Globus pallidus (tissue), 1 donor: ENCODE measurements around the gene TAOK2.
"Not testable (repeated sequence)": the region's sequence is repeated elsewhere in the genome, so short reads cannot be mapped to it uniquely, and the experiment has no call there.

Experiments
- DNase-seq: peaks from one replicate; pipeline ENCODE4 v3.0.0-alpha.2; 2015; ENCODE audit warnings: low spot score

Gene TAOK2

DNA sequence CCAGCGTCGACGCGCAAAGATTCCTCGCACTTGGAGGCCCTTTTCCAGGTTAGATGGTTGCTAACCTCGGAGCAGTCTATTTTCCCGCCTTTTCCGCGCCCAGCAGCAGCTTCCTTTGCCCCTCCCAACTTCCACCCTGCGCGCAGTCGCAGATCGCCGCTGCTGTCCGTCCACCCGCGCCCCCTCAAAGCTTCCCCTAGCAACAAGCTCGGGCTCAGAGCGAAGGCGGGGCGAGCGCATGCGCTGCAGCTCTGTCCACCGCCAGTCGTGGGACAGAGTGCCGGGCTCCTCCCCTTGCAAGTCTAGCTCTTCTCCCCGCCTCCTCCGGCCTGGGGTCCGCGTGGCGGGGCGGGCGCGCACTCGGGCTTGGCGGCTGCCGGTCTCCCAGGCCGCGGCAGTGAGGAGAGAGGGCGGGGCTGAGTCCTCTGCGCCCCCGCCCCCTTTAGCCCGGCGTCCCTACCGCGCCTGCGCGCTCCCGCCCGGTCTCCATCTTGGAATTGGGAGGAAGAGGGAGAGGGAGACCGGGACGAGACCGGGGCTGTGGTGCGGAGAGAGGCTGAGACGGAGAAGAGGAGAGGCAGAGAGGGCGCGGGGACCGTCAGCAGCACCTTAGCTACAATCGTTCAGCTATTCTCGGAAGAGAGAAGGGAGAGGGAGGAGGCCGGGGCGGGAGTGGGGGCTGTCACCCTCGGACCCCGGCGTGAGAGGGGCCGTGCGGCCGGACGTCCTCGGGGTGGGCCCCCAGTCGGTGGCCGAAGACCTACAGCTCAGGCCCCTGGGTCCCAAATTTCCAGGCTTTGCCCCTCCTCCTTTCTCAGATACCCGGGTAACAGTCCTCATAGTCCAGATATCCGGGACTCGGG lies at the start of gene TAOK2:
Gene TAOK2, plus strand, starts transcription at position 485 of the 863 bp plus-strand sequence. CDS start 3,905 bp downstream, outside the sequence.
- peak; percentile 99 for DNase-seq

DNA sequence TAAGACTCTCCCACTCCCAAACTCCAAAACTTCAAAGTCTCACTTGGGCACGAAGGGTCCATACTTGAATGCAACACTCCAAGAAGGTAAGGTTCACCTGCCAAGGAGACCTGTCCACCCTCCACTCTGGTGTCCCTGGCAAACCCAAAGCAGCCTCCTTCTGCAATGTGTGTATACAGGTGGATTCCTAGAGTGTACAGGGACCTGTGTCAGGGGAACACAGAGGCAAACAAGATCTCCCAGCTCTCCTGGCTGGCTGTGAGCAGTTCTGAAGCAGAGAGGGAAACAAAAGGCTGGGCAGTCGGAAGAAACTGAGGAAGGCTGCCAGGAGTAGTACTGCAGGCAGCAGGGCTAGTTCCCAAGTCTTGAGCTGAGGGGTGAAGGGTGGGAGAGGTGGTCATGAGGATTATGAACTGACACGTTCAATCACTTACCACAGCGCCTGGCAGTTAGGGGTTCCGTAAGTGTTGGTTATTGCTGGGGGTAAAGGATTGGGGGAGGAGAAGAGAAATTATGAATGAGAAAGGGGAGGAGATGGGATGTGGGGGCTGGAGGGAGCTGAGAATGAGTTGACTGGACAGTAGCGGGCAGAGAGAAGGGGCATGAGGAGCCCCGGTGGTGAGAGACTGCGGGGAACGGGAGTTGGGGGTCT lies 48.4 kb upstream of the TAOK2 start:
- peak; percentile 41 for DNase-seq

DNA sequence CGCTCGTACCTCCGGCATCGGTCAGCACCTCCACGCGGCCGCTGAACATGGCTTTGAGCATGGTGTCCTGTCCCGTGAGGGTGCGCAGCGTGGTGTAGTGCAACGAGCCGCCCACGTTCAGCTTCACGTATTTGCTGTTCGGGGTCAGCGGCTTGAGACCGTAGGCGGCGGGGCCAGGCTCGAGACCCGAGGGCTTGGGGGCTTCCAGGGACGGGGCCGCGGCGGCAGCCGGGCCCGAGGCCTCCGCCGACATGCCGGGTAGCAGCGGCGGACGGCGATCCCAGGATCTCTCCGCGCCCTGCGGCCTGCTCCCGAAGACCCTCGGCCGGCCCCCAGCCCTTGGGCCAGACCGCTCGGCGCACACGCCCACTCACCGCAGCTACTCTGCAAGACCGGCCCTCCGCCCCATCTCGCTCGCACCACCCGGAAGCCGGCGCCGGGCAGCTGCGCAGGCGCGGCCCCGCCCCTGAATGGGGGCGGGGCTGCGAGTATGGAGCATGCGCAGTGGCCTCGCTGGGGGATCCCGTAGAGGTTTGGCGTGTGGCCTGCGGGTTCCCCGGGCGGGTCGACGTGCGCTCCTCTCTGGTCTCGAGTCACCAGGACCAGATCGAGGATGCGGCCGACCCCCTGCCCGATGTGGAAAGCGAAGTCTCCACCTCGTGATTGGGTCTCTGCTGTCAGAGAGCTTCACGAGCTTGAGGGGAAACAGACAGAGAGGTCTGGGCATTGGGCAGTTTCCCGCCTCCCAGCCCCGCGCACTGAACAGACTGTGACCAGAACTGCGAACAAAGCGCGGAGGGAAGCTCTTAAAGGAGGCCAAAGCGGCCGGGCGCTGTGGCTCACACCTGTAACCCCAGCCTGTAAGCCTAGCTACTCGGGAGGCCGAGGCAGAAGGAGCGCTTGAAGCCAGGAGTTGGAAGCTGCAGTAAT lies 47.6 kb upstream of the TAOK2 start, which contains the start of gene KCTD13:
Gene KCTD13, minus strand, starts transcription at position 446 of the 930 bp plus-strand sequence. Its CDS starts 193 bp downstream, at position 253.
- peak; percentile 84 for DNase-seq

DNA sequence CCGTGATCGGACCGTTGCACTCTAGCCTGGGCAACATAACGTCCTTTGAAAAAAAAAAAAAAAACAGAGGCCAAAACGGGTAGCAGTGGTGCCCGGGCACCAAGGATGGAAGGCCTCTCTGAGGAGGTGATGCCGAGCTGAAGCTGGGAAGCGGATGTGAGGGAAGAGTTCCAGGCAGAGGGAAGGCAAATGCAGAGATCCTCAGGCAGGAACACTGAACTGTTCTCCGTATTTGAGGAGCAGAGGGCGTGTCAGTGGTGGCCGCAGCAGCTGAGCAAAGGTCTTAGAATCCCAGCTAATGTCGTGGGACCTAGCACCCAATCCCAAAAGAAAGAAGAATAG lies 47.0 kb upstream of the TAOK2 start:
- DNase-seq = no peak

DNA sequence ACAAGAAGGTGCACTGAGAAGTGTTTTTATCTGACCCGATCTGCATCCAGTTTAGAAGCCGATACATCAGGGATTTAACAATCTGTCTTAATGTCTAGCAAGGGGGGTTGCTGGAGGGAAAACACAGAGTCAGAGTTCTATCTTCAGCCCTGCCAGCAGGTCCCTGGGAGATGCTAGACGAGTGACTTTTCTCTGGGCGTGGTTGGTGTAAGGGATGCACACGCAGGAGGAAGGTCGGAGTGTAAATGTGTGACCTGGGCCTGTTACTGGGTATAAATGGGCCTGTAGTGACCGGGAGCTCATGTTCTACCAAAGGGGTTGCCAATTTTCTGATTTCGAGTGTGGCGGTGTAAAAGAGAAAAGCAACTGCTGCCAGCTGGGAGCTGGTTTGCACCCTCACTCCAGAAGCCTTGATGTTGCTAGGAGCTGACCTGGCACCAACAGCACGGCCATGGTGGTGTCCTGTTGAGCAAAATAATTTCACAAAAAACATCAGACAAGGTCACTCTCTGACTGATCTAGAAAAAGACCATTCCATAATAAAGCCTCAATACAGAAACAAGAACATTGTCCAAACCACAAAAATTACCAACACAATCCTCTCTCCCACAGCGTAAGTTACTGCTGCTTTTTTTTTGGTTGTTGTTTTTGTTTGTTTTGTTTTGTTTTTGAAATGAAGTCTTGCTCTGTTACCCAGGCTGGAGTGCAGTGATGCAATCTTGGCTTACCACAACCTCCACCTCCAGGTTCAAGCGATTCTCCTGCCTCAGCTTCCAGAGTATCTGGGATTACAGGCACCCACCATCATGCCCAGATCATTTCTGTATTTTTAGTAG lies 46.4 kb upstream of the TAOK2 start:
- DNase-seq = peak; percentile 46

DNA sequence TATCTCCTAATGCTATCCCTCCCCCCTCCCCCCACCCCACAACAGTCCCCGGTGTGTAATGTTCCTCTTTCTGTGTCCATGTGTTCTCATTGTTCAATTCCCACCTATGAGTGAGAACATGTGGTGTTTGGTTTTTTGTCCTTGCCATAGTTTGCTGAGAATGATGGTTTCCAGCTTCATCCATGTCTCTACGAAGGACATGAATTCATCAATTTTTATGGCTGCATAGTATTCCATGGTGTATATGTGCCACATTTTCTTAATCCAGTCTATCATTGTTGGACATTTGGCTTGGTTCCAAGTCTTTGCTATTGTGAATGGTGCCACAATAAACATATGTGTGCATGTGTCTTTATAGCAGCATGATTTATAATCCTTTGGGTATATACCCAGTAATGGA lies 41.9 kb upstream of the TAOK2 start:
- not testable (repeated sequence) for DNase-seq

DNA sequence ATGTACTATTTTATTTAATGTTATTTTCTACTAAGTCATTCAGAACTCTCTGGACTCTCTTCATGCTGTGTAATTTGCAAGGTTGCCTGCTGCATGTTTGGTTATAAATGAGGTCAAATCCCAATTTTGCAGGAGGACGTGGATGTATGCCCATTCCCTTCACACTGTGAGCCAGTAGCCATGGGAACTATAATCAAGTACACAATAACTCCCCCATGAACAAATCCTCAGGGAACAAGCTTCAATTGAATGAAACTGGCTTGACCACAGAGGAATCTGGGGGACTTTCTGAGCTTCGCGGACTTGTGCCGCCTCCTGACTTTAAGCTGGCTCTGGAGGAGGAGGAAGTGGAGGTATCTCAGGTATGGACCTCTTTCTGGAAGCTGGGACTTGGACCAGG lies 33.0 kb upstream of the TAOK2 start:
- DNase-seq = no peak

DNA sequence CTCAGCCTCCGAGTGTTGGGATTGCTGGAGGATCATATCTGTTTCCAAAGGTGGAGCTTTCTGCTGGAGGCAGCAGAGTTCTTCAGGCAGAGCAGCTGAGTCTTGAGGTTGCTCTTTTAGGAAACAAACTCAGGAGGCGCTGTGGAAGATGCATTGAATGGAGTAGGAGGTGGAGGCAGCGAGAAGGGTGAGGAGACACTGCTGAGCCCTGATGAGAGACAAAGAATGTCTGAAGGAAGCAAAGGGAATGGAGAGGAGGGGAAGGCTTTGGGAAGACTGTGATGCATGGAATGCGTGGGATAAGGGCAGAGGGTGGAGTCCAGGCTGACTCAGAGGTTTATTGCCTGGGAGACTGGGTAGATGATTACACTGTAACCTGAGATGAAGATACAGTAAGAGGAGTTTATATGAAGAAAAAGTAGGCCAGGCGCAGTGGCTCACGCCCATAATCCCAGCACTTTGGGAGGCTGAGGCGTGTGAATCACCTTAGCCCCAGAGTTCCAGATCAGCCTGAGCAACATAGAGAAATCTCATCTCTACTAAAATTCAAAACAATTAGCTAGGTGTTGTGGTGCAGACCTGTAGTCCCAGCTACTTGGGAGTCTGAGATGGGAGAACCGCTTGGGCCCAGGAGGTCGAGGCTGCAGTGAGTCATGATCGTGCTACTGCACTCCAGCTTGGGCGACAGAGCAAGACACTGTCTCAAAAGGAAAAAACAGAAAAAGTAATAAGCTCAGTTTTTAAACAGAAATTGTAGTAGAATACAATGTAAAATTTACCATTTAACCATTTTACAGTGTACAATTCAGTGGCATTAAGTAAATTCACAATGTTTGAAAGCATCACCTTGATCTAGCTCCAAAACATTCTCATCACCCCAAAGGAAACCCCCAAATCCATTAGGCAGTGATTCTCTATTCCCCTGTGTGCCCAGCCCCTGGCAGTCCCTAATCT lies 29.5 kb upstream of the TAOK2 start:
- no peak for DNase-seq

DNA sequence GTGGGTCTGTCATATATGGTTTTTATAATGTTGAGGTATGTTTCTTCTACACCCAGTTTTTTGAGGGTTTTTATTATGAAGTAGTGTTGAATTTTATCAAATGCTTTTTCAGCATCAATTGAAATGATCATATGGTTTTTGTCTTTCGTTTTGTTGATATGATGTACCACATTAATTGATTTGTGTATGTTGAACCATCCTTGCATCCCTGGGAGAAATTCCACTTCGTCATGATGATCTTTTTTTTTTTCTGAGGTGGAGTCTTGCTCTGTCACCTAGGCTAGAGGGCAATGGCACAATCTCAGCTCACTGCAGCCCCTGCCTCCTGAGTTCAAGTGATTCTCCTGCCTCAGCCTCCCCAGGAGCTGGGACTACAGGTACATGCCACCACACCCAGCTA lies 25.8 kb upstream of the TAOK2 start:
- no peak for DNase-seq

DNA sequence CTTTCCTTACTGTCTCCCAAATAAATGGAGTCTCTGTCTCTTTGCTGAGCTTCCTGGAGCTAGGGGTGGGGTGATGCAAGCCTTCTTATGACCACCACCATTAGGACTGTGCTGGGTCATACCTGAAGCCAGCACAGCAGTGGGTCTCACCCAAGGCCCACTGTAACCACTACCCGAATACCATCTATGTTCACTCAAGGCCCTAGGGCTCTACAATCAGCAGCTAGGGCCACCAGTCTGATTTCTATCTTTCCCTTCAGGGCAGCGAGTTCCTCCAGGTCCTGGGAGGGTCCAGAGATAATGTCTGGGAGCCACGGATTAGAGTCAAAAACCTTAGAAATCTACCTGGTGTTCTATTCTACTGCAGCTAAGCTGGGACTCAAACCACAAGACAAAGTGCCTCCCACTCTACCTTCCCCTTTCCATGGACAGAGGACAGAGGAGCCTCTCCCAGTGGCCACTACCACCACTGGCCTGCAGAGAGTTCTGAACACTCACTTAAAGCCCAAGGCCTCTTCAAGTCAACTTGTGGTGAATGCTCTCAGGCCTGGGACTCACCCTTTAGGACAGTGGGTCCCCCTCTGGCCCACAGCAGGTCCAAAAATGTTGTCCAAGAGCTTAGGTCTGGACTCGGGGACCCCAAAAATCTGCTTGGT lies 22.7 kb upstream of the TAOK2 start:
- DNase-seq = no peak

DNA sequence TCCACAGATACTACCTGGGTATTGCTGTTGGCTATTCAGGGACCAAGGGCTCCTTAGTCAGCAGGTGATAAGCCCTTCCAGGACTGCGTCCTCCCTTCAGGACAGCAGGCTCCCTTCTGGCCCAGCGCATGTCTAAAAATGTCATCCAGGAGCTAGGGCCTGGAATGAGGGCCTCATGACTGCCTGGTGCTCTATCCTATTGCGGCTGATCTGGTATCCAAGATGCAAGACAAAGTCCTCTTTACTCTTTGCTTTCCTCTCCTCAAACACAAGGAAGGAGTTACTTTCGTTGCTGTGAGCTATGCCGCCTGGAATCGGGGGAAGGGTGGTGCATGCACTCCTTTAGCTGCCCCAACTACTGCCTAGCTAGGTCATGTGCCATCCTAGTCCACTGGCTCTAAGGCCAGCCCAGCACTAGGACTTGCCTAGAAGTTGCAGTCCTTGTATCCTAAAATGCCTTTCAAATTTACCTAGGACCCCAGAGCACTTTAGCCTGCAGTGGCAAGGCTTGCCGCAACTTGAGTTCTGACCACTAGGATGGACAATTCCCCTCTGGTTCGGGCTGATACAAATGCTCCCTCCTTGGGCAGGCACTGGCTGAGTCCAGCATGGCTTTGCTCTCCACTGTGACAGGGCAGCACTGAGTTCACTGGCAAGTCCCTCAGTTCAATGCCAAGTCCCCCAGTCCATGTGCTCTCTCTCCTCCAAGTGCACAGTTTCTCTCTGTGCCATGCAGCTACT lies 21.9 kb upstream of the TAOK2 start:
- DNase-seq = no peak

DNA sequence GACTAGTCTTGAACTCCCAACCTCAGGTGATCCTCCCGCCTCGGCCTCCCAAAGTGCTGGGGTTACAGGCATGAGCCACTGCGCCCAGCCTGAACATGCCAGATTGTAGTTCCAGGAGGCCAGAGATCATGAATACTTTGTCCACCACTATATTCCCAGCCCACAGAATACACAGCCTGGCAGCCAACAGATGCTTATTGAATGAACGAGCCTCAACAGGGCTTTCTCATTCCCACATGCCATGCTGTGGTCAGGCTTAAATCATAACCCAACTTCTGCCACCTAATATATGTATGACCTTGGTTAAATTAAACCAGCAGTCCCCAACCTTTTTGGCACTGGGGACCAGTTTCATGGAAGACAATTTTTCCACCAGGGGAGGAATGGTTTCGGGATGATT lies 14.9 kb upstream of the TAOK2 start:
- no peak for DNase-seq

DNA sequence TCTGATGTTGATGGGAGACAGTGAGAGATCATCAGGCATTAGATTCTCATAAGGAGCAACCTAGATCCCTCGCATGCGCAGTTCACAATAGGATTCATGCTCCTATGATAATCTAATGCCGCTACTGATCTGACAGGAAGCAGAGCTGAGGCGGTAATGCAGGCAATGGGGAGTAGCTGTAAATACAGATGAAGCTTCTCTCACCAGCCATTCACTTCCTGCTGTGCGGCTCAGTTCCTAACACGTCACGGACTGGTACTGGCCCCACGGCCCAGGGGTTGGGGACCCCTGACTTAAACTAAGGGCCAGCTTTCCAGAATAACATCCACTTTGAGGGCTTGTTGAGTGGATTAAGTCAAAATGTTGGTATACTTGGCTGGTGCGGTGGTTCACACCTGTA lies 14.4 kb upstream of the TAOK2 start:
- no peak for DNase-seq

DNA sequence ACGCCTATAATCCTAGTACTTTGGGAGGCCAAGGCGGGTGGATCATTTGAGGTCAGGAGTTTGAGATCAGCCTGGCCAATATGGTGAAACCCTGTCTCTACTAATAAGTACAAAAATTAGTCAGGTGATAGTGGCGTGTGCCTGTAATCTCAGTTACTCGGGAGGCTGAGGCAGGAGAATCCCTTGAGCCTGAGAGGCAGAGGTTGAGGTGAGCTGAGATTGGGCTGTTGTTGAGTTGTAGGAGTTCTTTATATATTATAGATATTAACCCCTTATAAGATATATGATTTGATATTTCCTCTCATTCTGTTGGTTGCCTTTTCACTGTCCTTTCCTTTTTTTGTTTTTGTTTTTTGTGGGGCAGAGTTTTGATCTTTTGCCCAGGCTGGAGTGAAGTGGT lies 13.8 kb upstream of the TAOK2 start:
- DNase-seq = not testable (repeated sequence)

DNA sequence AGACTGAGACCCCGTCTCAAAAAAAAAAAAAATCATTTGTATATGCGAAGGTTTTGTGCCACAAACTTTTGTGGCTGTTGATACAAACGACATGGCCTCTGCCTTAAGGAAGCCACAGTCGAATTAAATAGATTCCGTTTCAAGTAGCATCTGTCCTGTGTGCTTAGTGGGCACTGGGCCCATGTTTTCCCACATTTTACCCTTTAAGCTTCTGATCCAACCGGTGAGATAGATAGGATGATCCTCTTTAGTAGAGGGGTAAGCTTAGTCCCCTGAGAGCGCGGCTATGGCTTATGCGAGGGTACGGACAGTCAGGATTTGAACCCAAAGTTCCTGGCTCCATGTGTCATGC lies 12.6 kb upstream of the TAOK2 start:
- DNase-seq = no peak

DNA sequence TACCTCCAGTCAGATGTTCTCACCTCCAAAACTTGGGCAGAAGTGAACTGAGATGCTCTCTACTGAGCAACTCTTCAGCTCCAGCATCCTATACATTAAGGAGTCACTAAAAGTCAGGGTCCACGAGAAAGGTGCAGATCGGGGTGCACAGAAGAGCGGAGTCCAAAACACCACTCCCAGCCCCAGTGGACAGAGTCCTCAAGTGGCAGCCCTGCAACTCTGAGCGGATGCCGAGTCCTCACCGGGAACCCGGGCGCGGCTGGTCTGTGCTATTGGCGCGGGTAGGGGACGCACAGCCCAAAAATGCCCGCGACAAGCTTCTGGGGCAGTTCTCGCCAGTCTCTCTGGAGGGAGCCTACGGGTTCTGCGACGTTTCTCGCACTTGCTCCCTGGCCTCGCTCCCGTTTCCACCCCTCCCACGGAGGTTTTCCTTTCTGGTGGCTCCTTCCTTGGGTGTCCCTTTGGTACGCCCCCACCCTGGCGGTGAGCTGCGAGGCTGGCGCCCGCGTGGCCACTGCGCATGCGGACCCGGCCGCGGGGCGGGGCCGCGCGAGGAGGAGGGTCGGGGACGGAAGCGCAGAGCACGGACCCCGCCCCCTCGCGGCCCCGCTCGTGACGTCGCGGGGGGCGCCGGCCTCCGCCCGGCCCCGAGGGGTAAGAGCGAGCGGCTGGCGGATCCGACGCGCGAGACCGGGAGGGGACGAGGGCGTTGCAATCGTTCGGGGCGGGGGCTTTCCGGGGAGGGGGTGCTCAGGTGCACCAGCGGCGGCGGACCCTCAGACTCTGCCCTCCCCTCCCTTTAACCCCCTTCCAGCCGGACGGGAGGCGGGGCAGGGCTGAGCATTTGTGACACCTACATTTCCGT lies 12.0 kb upstream of the TAOK2 start, which contains the start of gene TMEM219:
Gene TMEM219, plus strand, starts transcription at position 601 of the 865 bp plus-strand sequence. CDS start 1,065 bp downstream, outside the sequence.
- DNase-seq = peak; percentile 93

DNA sequence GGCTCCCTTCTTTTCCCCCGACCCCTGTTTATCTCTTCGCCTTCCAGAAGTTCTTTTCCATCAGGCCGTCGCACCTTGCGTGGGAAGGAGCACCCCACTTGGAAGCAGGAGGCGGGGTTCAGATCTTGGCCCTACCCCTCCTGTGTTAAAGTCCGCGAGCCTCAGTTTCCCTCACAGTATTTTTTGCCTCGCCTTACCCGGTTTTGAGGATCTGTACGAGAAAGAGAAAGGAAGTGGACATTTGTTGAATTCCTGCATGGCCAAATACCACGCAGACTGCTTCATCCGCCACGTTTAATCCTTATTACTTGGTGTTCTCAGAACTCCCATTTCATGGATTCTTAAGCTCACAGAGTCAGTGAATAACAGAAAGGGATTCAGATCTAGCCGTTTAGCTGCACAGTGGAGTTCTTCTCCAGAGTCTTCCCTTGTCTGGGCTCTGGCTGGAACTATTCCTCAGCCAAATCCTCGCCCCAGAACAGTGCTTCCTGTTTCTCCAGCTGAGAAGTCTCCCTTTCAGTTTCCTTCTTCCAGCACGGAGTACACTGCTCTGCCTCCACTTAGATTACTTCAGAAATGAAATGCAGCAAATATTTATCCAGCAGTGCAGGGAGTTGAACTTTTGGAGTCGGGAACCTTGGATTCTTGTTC lies 11.2 kb upstream of the TAOK2 start:
- DNase-seq = peak; percentile 37
